SK-N-SH (cell line): Measurements from ENCODE around the gene SDS. TPM values are rescaled to one million over a fixed set of nuclear protein-coding genes. Genes with fewer than 3 reads are reported as not detected.

ENCODE experiments used
- CTCF ChIA-PET: fragments of 300-600, 350-600 bp; formaldehyde crosslinking; extraction: SDS; loops from one replicate; lab custom pipeline; 2021; lab: Yijun Ruan, JAX
- POLR2A ChIA-PET: fragments of 350-600 bp; sonication (Branson Sonifier 250); formaldehyde crosslinking; extraction: SDS; loops from one replicate; lab custom pipeline; 2020; ENCODE audit warnings: antibody characterized with exemption, inconsistent platforms; lab: Yijun Ruan, JAX
- DNase-seq: peaks from one replicate; pipeline ENCODE4 v3.0.0; 2012
- H2AFZ ChIP-seq: fragments of 200-600 bp; sonication (generic); 2 replicates; pipeline ENCODE4 v1.8.1; 2016; ENCODE audit warnings: antibody characterized with exemption, mild to moderate bottlenecking, low read depth
- H3F3A ChIP-seq: fragments of 200-600 bp; sonication (generic); replicated peaks from 2 replicates; pipeline ENCODE3; 2016; ENCODE audit warnings: antibody characterized with exemption, mild to moderate bottlenecking; ENCODE audit not compliant: insufficient read depth
- H3K27ac ChIP-seq, 2 experiments: fragments of 200-500 bp in 1 of 2; fragments of 200-600 bp in 1 of 2; sonication (Bioruptor generic) in 1 of 2; sonication (generic), shearing (Covaris generic) in 1 of 2; 2 replicates each; pipeline versions ENCODE4 v1.5.1 to v1.6.1; 2014 to 2016; ENCODE audit warnings: low read depth in 2 of 2, inconsistent platforms in 1 of 2, low read length in 1 of 2, mild to moderate bottlenecking in 1 of 2, mixed read lengths in 1 of 2
- H3K27me3 ChIP-seq: fragments of 200-600 bp; sonication (generic), shearing (Covaris generic); 2 replicates; pipeline ENCODE4 v1.6.1; 2016; ENCODE audit warnings: mixed run types; ENCODE audit not compliant: insufficient read depth
- H3K36me3 ChIP-seq, 2 experiments: fragments of 200-500 bp in 1 of 2; fragments of 200-600 bp in 1 of 2; sonication (Bioruptor generic) in 1 of 2; sonication (generic) in 1 of 2; replicated peaks in 1 of 2; 2 replicates each; pipeline versions ENCODE3 to v1.5.1; 2014 to 2016; ENCODE audit warnings: low read length in 1 of 2, mild to moderate bottlenecking in 1 of 2; ENCODE audit not compliant: insufficient read depth in 2 of 2, control insufficient read depth in 1 of 2
- H3K4me1 ChIP-seq, 2 experiments: fragments of 200-500 bp in 1 of 2; fragments of 200-600 bp in 1 of 2; sonication (Bioruptor generic) in 1 of 2; sonication (generic), shearing (Covaris generic) in 1 of 2; 2 replicates each; pipeline versions ENCODE4 v1.5.1 to v1.6.1; 2014 to 2016; ENCODE audit warnings: low read depth in 1 of 2, low read length in 1 of 2, mixed run types in 1 of 2; ENCODE audit not compliant: insufficient read depth in 2 of 2, control insufficient read depth in 1 of 2
- H3K4me2 ChIP-seq: fragments of 200-600 bp; sonication (generic), shearing (Covaris generic); 2 replicates; pipeline ENCODE4 v1.6.1; 2017; ENCODE audit warnings: mixed run types
- H3K4me3 ChIP-seq, 2 experiments: fragments of 200-500 bp in 1 of 2; fragments of 200-600 bp in 1 of 2; sonication (Bioruptor generic) in 1 of 2; sonication (generic), shearing (Covaris generic) in 1 of 2; 2 replicates each; pipeline versions ENCODE4 v1.5.1 to v1.8.1; 2014 to 2016; ENCODE audit warnings: low read depth in 2 of 2, inconsistent platforms in 1 of 2, low read length in 1 of 2, mild to moderate bottlenecking in 1 of 2, mixed read lengths in 1 of 2, moderate library complexity in 1 of 2
- H3K79me2 ChIP-seq: fragments of 200-600 bp; sonication (generic); 2 replicates; pipeline ENCODE4 v1.8.1; 2017; ENCODE audit warnings: mild to moderate bottlenecking; ENCODE audit not compliant: insufficient read depth
- H3K9ac ChIP-seq: fragments of 200-600 bp; sonication (generic); 2 replicates; pipeline ENCODE4 v1.6.1; 2017; ENCODE audit warnings: mixed run types
- H3K9me2 ChIP-seq: fragments of 200-600 bp; sonication (generic); 2 replicates; pipeline ENCODE4 v1.6.1; 2017; ENCODE audit warnings: mixed run types
- H3K9me3 ChIP-seq: fragments of 200-600 bp; sonication (generic); 2 replicates; pipeline ENCODE4 v1.6.1; 2017; ENCODE audit warnings: mixed run types, mild to moderate bottlenecking, moderate library complexity
- H4K20me1 ChIP-seq: fragments of 200-600 bp; sonication (generic); 2 replicates; pipeline ENCODE4 v1.6.1; 2017; ENCODE audit warnings: mild to moderate bottlenecking, mixed run types; ENCODE audit not compliant: insufficient read depth
- CHD2 ChIP-seq: fragments of 150-350 bp; IDR thresholded peaks from 2 replicates; pipeline ENCODE4 v1.6.1; 2018; ENCODE audit warnings: low read length; ENCODE audit not compliant: partially characterized antibody
- CTCF ChIP-seq: fragments of 200-600 bp; sonication (generic); IDR thresholded peaks from 2 replicates; pipeline ENCODE4 v1.6.1; 2017; ENCODE audit warnings: antibody characterized with exemption, mild to moderate bottlenecking, moderate library complexity
- EP300 ChIP-seq, 2 experiments: IDR thresholded peaks; 2 replicates each; pipeline versions ENCODE4 v1.4.0 to v1.6.1; 2012; ENCODE audit warnings: borderline replicate concordance in 1 of 2, low read depth in 1 of 2, low read length in 1 of 2
- EZH2phosphoT487 ChIP-seq: fragments of 200-600 bp; sonication (generic); IDR thresholded peaks from 2 replicates; pipeline ENCODE4 v1.6.1; 2017; ENCODE audit warnings: low read depth, mixed run types, mild to moderate bottlenecking, antibody characterized with exemption, moderate library complexity, borderline replicate concordance
- FOXM1 ChIP-seq: IDR thresholded peaks from 2 replicates; pipeline ENCODE4 v1.4.0; 2012; ENCODE audit warnings: low read depth, mild to moderate bottlenecking
- GABPA ChIP-seq: IDR thresholded peaks from 2 replicates; pipeline ENCODE4 v1.4.0; 2012; ENCODE audit warnings: low read depth, mild to moderate bottlenecking
- JUND ChIP-seq: IDR thresholded peaks from 2 replicates; pipeline ENCODE4 v1.4.0; 2012
- MAX ChIP-seq: IDR thresholded peaks from 2 replicates; pipeline ENCODE4 v1.4.0; 2012; ENCODE audit warnings: low read depth
- NRF1 ChIP-seq: IDR thresholded peaks from 2 replicates; pipeline ENCODE4 v1.6.1; 2012; ENCODE audit warnings: low read depth, mild to moderate bottlenecking, low read length
- POLR2AphosphoS5 ChIP-seq: IDR thresholded peaks from 2 replicates; pipeline ENCODE4 v1.6.1; 2012; ENCODE audit warnings: low read depth, low read length
- RAD21 ChIP-seq: IDR thresholded peaks from 2 replicates; pipeline ENCODE4 v1.6.1; 2012; ENCODE audit warnings: mild to moderate bottlenecking, low read length
- RCOR1 ChIP-seq: fragments of 150-350 bp; IDR thresholded peaks from 2 replicates; pipeline ENCODE4 v1.6.1; 2017; ENCODE audit warnings: antibody characterized with exemption, low read length
- REST ChIP-seq: IDR thresholded peaks from 2 replicates; pipeline ENCODE4 v1.6.1; 2012; ENCODE audit warnings: mild to moderate bottlenecking, low read depth, low read length, moderate library complexity
- RFX5 ChIP-seq: IDR thresholded peaks from 2 replicates; pipeline ENCODE4 v1.6.1; 2012; ENCODE audit warnings: mild to moderate bottlenecking, improper control_type of control experiment, low read length
- RXRA ChIP-seq: IDR thresholded peaks from 2 replicates; pipeline ENCODE4 v1.4.0; 2012; ENCODE audit warnings: low read depth, mild to moderate bottlenecking, borderline replicate concordance
- TCF12 ChIP-seq: IDR thresholded peaks from 2 replicates; pipeline ENCODE4 v1.4.0; 2012
- USF1 ChIP-seq: IDR thresholded peaks from 2 replicates; pipeline ENCODE4 v1.4.0; 2012; ENCODE audit warnings: low read depth, borderline replicate concordance
- YY1 ChIP-seq: IDR thresholded peaks from 2 replicates; pipeline ENCODE4 v1.4.0; 2012; ENCODE audit warnings: low read depth, mild to moderate bottlenecking
- WGBS: methylation state at CpG from one replicate; pipeline ENCODE4 v1.1.6; 2017; ENCODE audit warnings: low lambda C conversion rate; 5-methylcytosine and 5-hydroxymethylcytosine counted together
- polyA plus RNA-seq, 3 experiments: library from polyadenylated mRNA; depleted of rRNA; stranded (reverse); fragments of >200 nt; gene quantifications; 2 replicates each; pipeline ENCODE4 v1.2.3, GENCODE V29; 2012

SDS gene
- polyA plus RNA-seq, 1 of the 3 experiments (the other 2 are of a cell fraction), result 0.08 TPM

GRCh38 chr12:113396200-113396599 lies 7.5 kb downstream of the SDS start:
- no peak overlapping the region for H3K27ac ChIP-seq
- H3K4me1 ChIP-seq, result no peaks in the 10 kb centered on the region
- H3K9ac ChIP-seq, result no peak overlapping the region
- no peaks in the 10 kb centered on the region for H3K9me2 ChIP-seq
- CTCF ChIA-PET, result no interaction called here
- H3K4me2 ChIP-seq, result no peak overlapping the region
- no peak overlapping the region for H3K4me3 ChIP-seq
- no peaks in the 10 kb centered on the region for H3K9me3 ChIP-seq
- H4K20me1 ChIP-seq, result no peaks in the 10 kb centered on the region
- TF ChIP-seq RXRA (no peak), POLR2AphosphoS5 (no peak), CTCF (no peak), FOXM1 (no peak), MAX (no peak), RFX5 (no peak), NRF1 (no peak), JUND (no peak), YY1 (no peak), TCF12 (no peak), CHD2 (no peak), RAD21 (no peak), USF1 (no peak), GABPA (no peak)
- TF ChIP-seq, all 33 proteins: peak for 0
- H2AFZ ChIP-seq, result no peak overlapping the region
- DNase-seq, result no peak
- POLR2A ChIA-PET, result no interaction called here
- H3K27me3 ChIP-seq, result no peaks in the 10 kb centered on the region
- no peaks in the 10 kb centered on the region for H3F3A ChIP-seq
- H3K79me2 ChIP-seq, result no peaks in the 10 kb centered on the region
- peaks cover 0 to 1% of the 10 kb centered on the region in 2 experiments for H3K36me3 ChIP-seq

GRCh38 chr12:113395119-113395518 lies 8.6 kb downstream of the SDS start:
- TF ChIP-seq RCOR1 (no peak), EP300 (IDR thresholded peaks at IDR 0.05; ENCODE audit: borderline replicate concordance in 1 of 2, low read depth in 1 of 2, low read length in 1 of 2) (no peak), RFX5 (no peak), EZH2phosphoT487 (no peak), REST (no peak), MAX (no peak)

More at GRCh38 chr12:113395119-113395518, 8.6 kb downstream of the SDS start:
- CTCF ChIA-PET, result interaction anchor here (0.6 to 1.0 kb wide), 2 partner anchors 30 to 319 kb away, joined by 3 read pairs; no protein-coding TSS in a partner anchor
- POLR2A ChIA-PET, result no interaction called here
- WGBS, result 67% methylated on average over 3 of the region's 5 CpGs
- no peaks in the 10 kb centered on the region for H3K79me2 ChIP-seq
- H3K9me3 ChIP-seq, result no peaks in the 10 kb centered on the region
- no peak for DNase-seq
- H3K9ac ChIP-seq, result no peak overlapping the region
- H3K9me2 ChIP-seq, result no peaks in the 10 kb centered on the region
- no peaks in the 10 kb centered on the region for H3F3A ChIP-seq
- no peak overlapping the region for H3K4me3 ChIP-seq
- no peaks in the 10 kb centered on the region for H4K20me1 ChIP-seq
- H3K27ac ChIP-seq, result no peak overlapping the region
- H3K27me3 ChIP-seq, result no peaks in the 10 kb centered on the region
- peaks cover 0 to 2% of the 10 kb centered on the region in 2 experiments for H3K36me3 ChIP-seq
- no peak overlapping the region for H2AFZ ChIP-seq
- no peaks in the 10 kb centered on the region for H3K4me1 ChIP-seq
- H3K4me2 ChIP-seq, result no peak overlapping the region
